ENCODE results near the gene GPR141.
"Not testable (repeated sequence)": the region's sequence is repeated elsewhere in the genome, so short reads cannot be mapped to it uniquely, and the experiment has no call there.

GPR141 gene

DNA sequence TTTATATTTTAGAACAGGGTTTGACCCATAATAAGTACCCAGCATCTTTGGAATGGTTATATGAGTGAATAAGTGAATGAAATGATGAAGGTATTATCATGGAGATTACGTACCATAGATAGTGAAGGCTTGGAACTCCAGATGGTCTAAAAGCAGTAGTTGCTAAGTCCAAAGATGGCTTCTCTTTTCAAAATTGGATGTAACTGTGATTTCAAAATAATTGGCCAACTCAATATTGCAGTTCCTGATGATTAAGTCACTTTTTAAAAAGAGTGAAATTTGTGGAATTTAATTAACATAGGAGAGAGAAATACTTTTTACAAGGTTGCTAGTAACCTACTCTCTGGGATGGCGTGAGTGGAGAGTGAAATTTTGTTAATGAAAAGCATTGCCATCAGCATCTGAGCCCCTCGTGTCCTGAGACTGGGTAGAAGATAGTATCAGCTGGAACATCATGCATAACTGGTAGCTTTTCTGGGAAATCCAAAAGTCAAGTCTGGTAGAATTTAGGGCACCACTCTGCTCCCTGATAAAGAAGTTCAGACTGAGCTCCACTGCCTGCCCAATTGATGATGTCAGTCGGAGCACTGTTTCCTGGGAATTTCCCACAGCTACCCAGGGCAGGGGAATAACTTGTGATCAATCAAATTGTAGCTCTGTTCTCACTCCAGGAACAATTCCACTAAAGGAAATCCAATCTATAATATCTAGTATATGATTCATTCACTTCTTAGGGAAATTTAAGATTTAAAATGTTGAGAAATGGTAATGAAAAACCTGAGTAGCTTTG, 3.2 kb downstream of the GPR141 start:
- no peak for DNase-seq

DNA sequence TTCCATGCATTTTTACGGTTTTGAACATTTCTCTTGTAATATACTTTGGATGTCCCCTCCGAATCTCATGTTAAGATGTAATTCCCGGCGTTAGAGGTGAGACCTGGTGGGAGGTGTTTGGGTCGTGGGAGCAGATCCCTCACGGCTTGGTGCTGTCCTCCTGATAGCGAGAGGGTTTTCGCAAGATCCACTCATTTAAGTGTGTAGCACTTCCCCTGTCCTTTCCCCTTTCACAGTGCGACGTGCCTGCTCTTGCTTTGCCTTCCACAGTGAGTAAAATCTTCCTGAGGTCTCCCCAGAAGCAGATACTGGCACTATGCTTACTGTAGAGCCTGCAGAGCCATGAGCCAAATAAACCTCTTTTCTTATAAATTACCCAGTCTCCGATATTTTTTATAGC, 6.6 kb downstream of the GPR141 start:
- DNase-seq: peak; percentile 10

DNA sequence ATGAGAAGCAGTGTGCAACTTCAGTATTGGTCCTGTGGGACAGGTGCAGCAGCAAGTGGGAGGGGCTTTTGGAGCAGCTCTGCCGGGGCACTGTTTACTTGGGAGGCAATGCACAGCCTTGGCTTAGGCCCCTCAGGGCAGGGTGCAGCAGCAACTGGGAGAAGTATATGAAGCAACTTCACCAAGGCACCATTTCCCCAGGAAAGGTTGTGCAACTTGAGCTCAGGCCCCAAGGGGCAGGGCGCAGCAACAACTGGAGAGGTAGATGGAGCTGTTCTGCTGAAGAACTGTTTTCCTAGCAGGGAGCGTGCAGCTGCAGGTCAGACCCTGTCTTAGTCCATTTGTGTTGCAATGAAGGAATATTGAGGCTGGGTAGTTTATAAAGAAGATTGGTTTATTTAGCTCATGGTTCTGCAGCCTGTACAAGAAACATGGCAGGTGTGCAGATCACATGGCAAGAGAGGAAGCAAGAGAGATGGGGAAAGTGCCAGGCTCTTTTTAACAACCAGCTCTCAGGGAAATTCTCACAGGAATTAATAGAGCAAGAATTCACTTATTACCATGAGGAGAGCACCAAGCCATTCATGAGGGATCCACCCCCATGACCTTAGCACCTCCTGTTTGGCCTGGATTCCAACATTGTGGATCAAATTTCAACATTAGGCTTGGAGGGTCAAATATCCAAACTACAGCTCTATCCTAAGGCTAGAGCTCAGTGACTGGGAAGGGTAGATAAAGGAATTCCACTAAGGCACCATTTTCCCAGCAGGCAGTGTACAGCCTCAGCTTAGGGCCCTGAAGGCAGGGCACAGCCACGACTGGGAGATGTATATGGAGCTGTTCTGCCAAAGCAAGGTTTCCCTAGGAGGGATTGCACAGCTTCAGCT, 10.9 kb downstream of the GPR141 start:
- peak; percentile 59 for DNase-seq

DNA sequence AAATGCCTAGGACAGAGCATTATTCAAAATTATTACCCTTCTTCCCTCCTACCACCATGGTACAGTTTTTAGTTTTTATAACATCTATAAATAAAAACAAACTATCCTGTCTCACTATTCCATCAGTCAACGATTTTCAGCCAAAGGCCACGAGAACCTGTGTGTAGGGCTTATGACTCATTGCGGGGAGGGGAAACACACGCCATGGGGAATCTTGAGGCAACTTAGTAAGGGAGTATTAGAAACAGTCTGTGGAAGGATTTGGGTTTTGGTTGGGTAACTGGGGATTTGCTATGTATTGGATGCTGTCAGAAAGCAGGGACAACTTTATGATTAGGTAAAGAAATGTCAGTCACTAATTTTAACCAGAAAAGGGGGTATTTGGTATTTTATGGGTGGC, 14.7 kb downstream of the GPR141 start:
- DNase-seq: no peak

DNA sequence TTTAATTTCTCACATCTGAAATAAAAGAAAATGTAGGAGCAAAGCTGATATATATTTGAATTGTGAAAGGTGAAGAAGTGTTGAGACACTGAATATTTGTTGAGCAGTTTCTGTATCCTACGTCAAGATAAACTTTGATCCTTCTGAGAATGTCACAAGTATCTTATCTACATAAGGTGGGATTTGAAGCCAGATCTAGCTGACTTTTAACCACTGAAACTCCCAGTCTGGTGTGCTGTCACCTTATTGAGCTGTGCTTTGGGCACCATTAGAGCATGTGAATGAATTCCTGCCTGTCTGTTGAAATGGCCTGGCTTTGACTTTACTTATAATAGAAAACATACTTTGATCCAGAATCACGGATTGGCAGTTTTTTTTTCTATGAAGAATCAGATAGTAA, 15.2 kb downstream of the GPR141 start:
- DNase-seq: no peak

DNA sequence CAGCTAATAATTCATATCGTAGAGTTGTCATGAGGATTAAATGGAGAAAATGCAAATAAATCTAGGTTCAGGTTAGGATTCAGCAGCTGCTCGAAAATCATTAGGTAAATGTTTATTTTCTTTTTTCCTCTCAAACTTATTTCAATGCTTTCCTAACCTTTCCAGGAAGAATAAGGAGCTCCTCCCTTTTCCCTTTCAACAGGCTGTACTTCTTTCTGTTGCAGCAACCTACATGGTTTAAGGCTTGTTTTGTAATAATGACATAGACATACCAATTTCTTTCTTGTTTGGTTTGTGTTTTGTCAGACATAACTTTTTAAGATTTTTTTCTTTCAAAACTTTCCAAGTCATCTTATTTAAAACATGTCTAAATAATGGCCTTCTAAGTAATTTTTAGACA, 18.2 kb downstream of the GPR141 start:
- no peak for DNase-seq

DNA sequence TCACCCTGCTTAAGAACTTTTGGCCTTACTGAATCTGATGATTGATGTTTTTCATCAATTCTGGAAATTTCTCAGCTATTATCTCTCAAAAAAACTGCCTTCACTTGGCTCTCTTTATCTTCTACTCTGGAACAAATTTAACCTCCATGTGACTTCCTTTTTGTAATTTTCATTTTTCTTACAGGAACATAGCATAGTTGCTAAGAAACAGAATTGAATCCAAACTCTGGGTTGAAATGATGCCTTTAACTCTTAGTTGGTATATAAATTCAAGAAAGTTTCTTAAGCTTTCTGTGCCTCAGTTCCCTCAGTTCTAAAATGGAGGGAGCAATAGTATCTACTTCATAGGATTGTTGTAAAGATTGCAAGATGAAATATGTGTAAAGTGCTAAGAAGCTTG, 19.8 kb downstream of the GPR141 start:
- no peak for DNase-seq

DNA sequence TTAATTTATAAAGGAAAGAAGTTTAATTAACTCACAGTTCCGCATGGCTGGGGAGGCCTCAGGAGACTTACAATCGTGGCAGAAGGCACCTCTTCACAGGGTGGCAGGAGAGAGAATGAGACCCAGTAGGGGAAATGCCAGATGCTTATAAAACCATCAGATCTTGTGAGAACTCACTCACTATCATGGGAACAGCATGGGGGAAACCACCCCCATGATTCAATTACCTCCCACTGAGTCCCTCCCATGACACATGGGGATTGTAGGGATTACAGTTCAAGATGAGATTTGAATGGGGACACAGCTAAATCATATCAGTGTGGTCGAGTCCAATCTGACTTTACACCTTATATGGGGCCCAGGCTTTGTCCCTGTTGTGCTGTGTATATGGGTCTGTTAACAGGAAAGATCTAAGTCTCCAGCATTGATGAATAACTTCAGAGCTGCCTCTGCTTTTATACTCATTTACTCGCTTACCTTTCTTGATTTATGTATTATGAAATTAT, 20.8 kb downstream of the GPR141 start:
- not testable (repeated sequence) for DNase-seq

DNA sequence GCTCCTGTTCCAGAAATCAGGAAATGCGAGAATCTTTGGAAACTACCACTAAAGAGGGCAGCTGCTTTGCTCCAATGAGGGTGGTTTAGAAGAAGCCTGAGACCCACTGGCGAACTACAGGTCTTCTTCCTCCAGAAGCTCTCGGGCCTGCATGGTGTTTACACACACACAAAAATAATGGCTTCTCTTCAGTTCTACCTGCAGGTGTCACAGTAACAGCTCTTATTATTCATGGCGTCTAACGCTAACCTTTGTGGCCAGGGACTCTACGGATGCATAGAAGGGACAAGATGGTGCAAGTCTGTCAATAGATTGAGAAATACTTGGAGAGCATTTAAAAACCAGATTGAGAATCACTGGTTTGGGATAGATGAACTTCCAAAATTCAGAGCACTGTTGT, 22.4 kb downstream of the GPR141 start:
- no peak for DNase-seq

DNA sequence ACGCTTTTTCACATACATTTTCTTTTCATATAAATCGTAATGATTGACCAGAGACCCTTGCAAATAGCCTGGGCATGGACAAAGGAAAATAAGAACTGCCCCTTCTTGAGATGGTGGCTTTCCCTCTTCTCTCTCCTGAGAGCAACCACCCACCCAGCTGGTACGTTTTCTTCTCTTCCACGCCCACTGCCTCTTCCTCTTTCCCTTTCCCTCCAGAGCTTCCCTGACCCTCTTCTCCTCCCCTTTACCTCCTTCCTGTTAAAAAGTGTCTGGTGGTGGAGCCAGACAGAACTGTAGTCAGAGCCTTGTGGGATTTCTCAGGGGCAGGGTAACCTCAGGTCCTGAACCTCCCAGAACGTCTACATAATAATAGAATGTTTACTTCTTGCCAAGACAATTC, 23.2 kb downstream of the GPR141 start:
- no peak for DNase-seq

DNA sequence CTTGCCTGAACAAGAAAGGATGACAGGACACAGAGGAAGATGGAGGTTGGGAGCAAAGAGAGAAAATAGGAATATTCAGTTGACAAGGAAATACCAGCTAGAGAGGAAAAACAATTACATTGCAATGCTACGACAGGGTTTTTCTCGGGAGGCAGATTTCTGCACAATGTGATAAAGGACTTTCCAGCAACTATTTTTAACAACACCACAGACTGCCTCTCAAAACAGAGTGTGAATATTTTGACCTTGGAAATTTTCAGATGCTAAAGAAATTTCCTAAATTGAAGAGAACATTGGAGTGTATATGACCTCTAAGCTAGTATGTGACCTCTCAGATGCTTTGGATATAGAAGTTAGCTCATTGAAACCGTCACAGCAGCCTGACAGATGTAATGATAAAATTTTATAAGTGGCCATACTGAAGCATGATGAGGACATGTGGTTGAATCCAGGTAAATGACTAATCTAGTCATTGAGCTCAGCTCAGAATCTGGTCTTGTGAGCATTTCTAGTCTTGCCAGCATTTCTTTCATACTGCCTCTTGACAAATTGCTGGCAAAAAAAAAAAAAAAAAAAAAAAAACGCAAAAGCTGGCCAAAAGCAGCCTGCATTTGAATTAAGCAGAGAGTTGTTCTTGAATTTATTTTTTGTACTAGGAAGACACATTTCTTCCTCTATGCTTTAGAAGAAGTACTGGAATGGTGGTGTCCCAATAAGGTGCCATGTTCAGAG, 24.4 kb downstream of the GPR141 start:
- no peak for DNase-seq

DNA sequence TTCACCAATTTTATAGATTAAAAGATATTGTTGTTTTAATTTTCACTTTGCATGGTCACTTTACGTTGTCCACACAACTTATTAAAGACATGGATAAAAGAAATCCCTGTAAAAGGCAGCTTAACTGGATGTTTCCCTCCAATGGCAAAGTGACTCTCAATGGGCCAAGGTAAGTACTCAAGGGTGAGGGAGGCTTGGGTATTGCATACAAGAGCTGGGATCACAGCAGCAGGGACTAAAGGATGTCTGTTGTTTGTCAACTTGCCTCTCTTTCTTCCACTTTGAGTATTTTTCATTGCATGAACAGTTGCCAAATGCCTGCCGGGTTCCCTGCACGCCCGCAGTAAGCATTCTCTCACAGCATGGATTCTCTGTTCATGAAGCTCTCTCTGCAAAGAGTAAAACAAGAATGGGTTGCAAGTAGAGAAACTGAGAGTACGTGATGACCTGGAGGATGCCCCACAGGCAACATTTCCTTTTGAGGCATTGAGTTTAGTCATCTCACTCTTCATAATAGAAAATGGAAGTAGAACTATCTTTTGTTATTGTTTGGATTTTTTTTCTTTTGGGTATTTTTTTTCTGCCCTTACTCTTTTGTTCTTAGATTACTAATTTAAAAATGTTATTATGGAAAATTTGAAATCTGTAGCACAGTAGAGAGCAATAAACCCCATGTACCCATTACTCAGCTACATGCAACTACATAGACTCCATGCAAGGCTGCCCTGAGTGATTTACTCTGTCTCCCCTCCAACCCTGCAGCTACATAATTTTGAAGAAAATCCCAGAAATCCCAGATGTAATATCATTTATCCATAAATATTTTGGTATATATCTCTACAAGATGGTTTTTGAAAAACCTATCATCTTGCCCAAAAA, 26.3 kb downstream of the GPR141 start:
- DNase-seq: no peak

DNA sequence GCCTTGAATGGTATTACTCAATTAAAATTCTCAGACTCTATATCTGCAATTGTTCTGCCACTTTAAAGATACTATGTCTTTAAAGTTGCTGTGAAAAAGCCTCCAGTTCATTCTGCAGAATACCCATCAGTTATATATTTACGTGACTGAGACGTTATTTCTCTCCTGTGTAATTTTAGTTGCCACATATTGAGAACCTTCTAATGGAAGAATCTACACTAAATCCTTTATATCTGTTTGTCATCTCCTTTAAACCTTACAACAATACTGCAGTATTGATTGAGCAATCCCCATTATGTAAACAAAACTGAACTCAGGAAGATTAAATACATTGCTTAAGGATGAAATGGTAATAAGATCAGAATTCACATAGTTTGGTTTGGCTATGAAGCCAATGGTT, 30.0 kb downstream of the GPR141 start:
- no peak for DNase-seq

DNA sequence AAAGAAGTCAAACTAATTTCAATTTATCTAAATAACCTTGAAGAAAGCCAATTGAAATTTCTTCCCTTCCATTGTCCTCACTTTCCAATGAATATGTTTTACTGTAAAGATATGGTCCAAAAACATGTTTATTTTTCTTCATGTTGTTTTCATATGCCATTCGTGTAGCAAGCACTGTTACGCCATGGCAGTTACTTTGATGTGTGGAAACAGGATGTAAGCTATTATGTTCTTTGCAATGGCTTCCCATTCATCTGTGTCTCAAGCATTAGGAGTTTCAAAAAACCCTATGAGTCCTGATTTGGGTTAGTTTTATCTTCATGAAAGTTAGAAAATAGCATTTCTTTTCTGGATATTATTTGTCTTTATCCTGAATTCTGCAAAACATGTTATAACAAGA, 31.0 kb downstream of the GPR141 start:
- DNase-seq: peak; percentile 2

DNA sequence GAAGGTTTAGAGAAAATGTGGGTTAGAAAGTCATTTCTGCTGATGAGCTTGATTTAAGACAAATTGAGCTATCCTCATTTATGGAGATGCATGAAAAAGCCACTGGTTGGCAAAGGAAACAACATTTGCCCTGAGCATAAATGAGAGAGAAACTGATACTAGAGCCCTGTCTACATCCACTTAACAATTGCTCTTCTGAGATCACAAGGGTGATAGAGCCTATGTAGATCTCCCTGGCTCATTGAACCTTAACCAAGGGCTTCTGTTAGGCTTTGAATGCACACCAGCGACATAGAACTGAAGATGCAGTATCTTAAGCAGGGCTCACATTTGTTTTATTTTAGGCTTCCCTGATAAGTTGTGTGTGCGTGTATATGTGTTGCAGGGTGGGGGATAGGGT, 35.0 kb downstream of the GPR141 start:
- DNase-seq: no peak

DNA sequence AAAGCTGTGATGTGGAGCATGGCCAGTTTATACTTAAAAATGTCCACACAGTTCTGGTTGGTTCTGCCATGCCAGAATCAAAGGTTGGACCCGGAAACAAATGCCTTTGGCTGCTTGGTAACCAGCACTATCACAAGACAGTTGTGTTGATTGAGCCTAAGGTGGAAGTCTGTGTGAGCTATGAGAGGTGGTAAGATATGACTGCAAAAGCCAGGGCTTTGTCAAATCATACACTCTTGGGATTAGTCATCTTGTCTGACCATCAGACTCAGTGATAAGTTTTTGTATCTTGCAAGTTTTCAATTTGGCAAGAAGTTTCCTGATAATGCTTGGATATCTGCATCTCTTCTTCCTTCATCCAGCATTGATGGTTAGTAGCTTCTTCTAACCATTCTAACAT, 35.5 kb downstream of the GPR141 start:
- DNase-seq: no peak

DNA sequence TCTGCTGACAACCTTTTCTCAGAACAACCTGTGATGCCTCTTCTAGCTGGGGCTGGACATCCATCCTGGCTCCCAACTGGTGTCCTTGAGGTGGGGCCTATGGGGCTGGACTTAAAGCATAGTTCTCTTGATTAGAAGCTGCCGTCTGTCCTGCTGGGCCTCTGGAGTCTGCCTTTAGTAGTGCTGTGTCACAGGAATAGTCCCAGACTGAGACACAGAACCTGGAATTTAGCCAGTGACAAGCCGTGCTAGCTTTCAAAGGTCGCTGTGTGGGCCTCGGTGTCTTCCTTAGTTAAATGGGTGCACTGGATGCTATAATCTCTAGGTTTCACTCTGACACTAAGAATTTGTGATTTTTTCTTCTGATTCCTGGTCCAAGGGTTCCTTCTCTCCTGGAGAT, 41.2 kb downstream of the GPR141 start:
- DNase-seq: no peak

DNA sequence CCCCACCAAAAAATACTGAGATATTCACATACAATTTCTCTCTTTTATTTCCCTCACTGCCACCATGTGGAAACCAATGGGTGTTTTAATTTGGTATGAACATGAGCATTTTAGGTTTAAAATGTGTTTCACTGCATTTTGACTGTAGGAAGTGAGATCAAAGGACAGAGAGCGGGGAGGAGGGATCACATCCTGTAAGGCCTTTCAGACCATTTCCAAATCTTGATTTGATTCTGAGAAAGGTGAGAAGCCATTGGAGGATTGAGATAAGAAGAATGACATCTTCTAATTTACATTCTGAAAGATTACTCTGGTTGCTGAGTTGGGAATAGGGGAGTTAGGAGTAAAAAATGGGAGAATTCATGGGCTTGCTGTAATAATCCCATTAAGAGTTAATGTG, 42.5 kb downstream of the GPR141 start:
- no peak for DNase-seq

DNA sequence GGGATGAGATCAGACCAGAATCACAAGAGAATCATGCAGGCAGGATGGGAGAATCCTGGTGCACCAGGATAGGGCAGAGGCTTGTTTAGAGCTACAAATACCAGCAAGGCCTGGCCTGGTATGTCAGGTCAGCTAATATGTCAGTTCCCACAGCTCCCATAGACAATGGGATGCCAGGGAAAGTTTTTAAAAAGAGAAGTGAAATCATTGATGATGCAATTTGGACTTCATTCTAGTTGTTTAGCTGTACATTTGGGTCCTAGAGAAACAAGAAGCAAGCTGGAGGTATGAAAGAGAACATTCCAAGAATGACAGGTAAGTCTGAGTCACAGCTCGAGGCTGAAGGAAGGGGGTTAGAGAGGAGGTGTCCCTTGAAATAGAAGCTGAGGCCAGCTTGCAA, 45.2 kb downstream of the GPR141 start:
- DNase-seq: no peak

DNA sequence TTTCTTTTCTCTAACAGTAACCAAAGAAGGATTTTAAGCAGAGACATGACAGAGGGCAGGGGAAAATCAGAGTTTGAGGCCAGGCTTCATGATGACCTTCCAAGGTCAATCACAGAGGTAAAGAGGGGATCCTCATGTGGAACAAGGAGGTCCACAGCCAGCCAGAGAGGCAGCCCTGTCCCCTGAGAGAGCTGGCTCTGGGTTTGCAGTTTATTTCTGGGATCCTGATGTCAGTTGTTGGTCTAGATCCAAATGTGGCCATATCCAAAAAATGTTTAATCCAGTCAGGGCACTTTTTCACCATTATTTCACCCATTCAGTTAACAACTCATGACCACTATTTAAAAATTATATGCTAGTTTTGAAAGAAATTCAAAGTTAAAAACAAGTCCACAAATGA, 45.6 kb downstream of the GPR141 start:
- DNase-seq: no peak

DNA sequence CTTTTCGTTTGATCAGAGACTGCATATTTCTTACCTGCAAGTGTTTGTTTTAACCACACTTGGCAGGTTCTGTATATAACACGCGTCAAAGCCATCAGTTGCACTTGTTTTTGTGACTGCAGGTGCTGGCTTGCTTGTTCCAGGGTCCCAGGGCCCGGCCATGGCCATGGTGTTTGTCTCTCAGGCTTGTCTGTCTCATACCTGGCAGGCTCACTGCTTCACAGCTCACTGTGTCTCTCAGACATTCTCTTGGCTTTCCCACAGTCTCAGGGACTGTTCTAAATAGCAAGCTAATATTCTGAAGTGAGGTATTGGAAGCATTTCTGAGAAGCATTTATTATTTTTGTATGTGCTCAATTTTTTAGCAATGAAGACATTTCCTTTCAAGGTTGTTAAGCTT, 46.9 kb downstream of the GPR141 start:
- DNase-seq: no peak

DNA sequence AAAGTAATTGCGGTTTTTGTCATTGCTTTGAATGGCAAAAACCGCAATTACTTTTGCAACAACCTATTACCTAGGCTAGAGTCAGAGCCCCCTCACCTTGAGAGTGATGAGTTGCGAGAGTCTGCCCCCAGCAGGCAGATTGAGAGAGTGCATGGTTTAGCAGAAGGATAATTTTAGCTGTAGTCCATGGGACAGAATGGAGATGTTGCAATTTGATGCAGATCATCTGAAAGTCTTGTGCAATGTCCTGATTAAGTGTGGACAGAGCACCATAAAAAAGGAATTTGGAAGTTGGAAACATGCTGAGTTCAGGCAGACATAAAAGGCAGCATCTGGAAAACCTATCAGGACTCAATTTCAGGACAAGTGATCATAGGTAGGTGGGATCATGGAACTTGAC, 48.7 kb downstream of the GPR141 start:
- peak; percentile 70 for DNase-seq
